ENCODE data around the gene SHROOM3.

SHROOM3 gene

DNA sequence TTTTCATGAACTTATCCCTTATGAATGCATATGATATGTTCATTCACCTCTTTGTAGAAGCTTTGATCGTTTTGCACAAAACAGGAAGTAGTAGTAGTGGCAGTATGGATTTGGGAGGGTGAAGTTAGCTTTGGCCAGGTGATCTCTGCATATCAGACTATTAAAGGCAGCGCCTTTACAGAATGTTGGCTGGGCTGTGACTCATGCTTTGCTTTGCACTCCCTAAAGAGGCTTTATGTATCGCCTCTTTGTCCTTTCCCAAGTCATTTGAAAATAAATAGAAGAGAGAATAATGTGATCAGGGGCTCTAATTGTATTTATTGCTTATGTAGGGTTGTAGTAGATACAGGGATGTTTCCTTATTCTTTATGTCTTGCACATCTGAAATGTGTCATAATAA, 50.4 kb downstream of the SHROOM3 start:
- TF ChIP-seq, protein P1, sequence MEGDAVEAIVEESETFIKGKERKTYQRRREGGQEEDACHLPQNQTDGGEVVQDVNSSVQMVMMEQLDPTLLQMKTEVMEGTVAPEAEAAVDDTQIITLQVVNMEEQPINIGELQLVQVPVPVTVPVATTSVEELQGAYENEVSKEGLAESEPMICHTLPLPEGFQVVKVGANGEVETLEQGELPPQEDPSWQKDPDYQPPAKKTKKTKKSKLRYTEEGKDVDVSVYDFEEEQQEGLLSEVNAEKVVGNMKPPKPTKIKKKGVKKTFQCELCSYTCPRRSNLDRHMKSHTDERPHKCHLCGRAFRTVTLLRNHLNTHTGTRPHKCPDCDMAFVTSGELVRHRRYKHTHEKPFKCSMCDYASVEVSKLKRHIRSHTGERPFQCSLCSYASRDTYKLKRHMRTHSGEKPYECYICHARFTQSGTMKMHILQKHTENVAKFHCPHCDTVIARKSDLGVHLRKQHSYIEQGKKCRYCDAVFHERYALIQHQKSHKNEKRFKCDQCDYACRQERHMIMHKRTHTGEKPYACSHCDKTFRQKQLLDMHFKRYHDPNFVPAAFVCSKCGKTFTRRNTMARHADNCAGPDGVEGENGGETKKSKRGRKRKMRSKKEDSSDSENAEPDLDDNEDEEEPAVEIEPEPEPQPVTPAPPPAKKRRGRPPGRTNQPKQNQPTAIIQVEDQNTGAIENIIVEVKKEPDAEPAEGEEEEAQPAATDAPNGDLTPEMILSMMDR (IDR thresholded peaks at IDR 0.05; ENCODE audit: extremely low read depth, missing control alignments): no peak
- DNase-seq (ENCODE audit: low spot score): no peak

DNA sequence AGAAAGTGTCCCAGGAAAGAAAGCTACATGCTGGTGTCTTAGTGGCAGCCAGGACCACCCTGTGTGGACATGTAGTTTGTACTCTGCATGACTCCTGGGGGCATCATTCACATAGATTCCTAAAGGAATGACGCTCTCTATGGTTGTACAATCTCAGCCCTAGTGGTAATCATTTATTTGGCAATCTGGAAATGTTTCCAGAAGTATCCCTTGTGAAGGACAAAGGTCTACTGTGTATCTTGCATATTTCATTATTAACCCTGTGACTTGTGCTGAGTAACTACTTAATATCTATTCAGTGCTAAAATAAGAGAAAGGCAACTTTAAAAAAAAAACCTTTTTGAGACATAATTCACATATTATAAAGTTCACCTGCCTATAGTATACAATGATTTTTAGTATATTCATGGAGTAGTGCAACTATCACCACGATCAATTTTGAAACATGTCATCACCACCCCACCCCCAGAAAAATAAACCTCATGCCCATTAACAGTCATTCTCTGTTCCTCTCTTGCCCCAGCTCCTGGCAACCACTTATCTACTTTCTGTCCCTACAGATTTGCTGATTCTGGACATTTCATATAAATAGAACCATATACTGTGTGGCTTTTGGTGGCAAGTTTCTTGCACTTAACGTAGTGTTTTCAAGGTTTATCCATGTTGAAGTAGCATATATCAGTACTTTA, 51.7 kb downstream of the SHROOM3 start:
- TF ChIP-seq, protein P1 (IDR thresholded peaks at IDR 0.05; ENCODE audit: extremely low read depth, missing control alignments): no peak
- no peak for DNase-seq (ENCODE audit: low spot score)

GRCh38 chr4:76487621-76488020, 52.6 kb downstream of the SHROOM3 start:
- TF ChIP-seq, protein P1 (IDR thresholded peaks at IDR 0.05; ENCODE audit: extremely low read depth, missing control alignments): no peak
- DNase-seq (ENCODE audit: low spot score): no peak

DNA sequence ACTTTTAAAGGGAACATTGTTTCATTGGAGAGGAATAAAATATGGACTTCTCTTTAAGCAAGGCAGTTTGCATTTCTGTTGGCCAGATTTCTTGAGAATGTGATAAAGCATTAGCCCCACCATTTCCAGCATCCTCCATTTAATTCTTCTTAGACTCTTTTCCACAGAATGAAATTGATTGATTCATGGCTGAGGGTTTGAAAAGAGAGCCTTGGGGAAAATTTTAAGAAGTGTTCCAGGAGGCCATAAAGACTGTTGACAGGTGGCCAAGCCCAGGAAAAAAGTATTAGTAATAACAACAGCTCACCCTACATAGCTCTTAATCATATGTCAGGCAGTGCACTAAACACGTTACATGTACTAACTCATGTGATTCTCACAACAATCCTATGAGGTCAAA, 53.4 kb downstream of the SHROOM3 start:
- TF ChIP-seq, protein P1 (IDR thresholded peaks at IDR 0.05; ENCODE audit: extremely low read depth, missing control alignments): no peak
- no peak for DNase-seq (ENCODE audit: low spot score)

- TF ChIP-seq, protein P1 (IDR thresholded peaks at IDR 0.05; ENCODE audit: extremely low read depth, missing control alignments): no peak
- DNase-seq (ENCODE audit: low spot score): no peak
Measured at GRCh38 chr4:76488888-76489685, 54.1 kb downstream of the SHROOM3 start.

DNA sequence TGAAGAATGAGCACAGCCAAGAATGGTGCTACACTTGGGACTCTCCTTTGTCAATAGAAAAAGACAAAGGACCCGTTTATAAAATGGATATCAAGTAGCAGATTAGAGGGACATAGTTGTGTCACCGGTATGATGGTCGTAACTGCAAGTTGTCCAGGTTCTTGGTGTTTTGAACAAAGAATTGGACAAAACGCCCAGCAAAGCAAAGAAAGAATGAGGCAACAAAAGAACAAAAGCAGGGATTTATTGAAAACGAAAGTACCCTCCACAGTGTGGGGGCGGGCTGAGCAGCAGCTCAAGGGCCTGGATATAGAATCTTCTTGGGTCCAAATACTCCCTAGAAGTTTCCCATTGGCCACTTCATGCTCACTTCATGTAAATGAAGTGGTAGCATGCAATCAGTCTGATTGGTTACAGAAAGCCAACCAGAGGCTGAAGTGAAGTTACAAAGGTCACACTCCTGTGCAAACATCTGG, 54.7 kb downstream of the SHROOM3 start:
- TF ChIP-seq, protein P1 (IDR thresholded peaks at IDR 0.05; ENCODE audit: extremely low read depth, missing control alignments): no peak
- no peak for DNase-seq (ENCODE audit: low spot score)

DNA sequence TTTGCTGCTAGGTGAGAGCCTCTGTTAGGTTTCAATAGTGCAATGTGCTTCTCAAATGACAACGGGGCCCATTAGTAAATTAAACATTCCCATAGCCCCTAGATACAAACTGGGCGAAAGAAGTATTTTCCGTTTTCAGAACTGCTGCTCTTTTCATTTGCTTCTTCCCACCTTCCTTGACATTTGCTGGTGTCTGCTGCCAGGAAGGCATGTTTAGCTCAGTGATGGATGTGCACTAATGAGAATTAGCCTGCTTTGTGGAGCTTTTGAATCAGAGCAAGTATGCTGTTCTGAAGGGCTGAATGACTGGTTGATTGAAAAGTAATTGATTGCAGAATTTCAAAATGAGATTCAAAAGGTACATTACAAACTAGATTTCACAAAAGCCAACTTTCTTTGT, 57.0 kb downstream of the SHROOM3 start:
- TF ChIP-seq, protein P1 (IDR thresholded peaks at IDR 0.05; ENCODE audit: extremely low read depth, missing control alignments): no peak
- DNase-seq (ENCODE audit: low spot score): no peak
